GM21528 (cell line): ENCODE data around the gene GORASP2.
A peak's percentile ranks its signal among the peaks of the same experiment; 100 is the strongest.

Experiments used
- ATAC-seq: cut with Tn5 transposase; IDR thresholded peaks from one replicate; pipeline ENCODE4 v1.9.1; 2021; ENCODE audit warnings: mild to moderate bottlenecking, moderate library complexity; ENCODE audit not compliant: unreplicated experiment, low FRiP score

GORASP2 gene

DNA sequence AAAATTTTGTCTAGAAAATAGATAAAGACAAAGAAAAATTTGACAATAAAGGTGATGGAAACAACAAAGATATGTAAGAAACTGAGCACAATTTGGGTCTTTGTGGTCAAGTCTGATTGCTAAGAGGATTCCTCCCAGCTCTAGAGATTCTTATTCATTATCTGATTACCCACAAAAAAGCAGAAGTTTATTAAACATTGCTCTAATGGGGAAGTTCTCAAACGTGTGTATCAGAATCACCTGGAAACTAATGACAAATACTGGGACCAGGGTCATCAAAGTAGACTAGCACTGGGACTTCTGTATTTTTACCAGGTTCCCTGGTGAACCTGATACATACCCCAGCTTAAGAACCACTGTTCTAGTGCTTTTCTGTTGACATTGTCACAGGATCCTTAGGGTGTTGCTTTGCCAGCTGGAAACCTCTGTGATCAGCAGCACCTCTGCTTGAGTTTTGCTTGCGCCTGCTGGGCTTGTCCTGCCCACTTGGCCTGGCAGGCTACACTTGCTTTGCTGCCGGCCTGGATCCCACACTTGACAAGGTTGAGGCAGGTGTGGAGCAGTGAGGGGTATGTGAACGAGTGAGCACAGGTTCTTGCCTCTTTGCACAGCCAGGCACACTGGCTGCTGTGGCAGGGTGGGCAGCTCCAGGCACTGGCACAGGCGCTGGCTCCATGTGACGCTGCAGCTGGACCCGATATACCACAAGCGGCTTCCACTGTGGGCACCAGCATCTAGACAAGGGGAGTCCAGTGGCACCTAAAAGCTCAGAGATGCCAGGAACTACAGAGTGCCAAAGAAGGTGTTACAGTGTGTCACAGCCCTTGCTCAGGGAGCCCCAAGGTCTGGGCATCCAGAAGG, 6.2 kb upstream of the GORASP2 start:
- ATAC-seq = no peak

DNA sequence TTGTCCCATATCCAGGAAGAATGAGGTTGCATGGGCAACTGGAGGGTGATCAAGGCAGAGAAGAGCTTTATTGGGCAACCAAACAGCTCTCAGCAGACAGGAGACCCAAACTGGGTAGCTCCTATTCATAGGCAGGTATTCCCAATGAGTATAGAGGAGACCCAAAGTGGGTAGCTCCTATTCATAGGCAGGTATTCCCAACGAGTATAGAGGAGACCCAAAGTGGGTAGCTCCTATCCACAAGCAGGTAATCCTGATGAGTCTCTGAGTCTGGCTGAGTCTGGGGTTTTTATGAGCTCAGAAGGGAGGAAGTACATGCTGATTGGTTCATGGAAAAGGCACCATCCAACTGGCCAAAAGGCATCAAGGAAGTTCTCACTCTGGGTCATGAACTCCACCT, 5.3 kb upstream of the GORASP2 start:
- ATAC-seq = no peak

DNA sequence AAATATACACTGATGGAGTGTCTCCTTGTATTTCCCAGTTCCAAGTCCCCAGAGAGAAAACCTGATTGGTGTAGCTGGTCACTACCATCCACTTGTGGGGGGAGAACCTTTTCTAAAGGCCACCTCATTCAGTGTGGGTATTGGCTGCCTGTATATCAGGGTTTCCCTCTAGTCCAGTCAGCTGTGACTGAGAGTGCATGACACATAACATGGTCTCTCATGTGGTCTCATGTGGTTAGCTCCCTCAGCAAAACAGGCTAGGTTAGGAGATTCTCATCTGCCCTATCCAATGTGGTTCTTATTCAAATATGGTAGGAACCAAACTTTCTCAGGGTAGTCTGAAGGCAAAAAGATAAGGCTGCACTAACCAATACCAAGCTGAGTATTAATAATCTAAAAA, 4.1 kb upstream of the GORASP2 start:
- no peak for ATAC-seq

DNA sequence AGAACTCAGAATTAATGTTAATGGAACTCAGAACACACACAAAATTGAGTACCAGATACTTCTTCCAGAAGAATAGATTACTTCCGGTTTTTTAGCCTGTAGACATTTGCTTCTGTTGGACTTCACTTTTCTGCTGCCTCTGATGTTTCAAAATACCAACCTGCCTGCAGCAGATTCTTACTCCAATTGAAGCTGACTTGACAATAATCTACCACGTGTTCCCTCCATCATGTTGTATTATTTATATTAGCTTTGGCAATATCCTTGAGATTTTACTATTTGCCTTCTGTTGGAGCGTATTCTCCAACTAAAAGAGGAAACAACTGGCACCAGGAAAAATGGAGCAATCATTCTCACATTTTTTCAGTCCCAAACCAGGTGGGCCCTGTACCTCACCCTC, 3.1 kb upstream of the GORASP2 start:
- no peak for ATAC-seq

DNA sequence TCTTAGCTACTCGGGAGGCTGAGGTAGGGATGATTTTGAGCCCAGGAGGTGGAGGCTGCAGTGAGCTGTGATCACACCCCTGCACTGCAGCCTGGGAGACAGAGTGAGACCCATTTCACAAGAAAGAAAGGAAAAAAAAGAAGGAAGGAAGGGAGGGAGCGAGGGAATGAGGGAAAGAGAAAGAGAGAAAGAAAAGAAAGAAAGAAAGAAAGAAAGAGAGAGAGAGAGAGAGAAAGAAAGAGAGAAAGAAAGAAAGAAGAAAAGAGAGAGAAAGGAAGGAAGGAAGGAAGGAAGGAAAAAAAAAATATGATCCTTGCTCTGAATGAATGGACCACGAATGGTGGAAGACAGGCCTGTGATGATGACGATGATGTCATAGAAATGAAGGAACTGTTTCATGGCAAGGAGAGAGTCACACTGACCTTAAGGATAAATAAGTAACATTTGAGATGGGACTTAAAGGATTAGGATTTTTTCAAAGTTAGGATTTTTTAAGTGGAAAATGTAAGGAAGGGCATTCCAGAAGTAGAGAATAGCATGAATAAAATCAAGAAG, 2.2 kb upstream of the GORASP2 start:
- no peak for ATAC-seq

DNA sequence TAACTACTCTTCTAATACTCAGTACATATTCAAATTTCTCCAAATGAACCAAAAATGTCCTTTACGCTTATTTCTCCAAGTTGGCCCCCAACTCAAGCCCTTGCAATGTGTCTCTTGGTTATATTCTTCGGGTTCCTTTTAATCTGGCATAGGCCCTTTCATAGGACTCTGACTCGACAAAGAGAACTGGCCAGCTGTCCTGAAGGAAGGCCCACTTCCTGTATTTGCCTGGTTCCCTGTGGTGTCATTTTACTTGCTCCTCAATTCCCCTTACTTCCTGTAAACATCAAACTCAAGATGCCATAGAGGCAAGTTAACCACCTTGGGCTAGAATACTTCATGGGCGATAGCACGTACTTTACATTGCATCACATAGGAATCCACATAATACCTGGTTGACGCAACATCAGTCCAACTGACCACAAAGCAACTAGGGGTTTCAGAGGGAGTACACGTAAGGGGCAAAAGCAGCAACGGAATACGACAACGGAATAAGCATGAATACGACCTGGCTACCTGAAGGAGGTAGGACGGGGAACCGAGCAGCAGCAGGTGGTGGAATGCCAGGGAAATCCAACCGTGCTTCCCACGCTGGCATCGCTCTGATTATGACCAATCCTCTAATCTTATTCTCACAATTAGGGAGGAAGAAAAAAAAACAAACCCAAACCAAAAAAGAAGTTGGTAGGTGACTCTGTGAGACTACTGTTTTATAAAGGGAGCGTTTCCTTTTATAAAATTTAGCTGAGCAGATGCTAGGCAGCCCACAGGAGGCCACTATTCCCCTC, 823 bp upstream of the GORASP2 start:
- no peak for ATAC-seq

DNA sequence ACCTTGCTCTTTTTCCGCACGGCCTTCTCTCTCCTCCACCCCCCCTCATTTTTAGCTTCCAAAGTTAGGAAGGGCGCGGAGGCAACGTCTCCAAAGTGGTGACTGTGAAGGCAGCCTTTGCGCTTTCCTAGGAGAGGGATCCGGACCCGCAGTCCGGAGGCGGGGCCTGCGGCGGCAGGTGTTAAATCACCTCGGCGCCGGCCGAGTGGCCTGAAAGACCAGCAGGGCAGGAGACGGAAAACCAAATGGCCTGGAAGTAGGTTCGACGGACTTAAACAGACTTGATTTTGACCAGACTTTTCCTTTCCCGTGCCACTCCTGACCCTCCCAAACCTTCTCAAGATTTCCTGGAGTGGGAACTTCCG, 615 bp downstream of the GORASP2 start:
- peak; percentile 21 for ATAC-seq

DNA sequence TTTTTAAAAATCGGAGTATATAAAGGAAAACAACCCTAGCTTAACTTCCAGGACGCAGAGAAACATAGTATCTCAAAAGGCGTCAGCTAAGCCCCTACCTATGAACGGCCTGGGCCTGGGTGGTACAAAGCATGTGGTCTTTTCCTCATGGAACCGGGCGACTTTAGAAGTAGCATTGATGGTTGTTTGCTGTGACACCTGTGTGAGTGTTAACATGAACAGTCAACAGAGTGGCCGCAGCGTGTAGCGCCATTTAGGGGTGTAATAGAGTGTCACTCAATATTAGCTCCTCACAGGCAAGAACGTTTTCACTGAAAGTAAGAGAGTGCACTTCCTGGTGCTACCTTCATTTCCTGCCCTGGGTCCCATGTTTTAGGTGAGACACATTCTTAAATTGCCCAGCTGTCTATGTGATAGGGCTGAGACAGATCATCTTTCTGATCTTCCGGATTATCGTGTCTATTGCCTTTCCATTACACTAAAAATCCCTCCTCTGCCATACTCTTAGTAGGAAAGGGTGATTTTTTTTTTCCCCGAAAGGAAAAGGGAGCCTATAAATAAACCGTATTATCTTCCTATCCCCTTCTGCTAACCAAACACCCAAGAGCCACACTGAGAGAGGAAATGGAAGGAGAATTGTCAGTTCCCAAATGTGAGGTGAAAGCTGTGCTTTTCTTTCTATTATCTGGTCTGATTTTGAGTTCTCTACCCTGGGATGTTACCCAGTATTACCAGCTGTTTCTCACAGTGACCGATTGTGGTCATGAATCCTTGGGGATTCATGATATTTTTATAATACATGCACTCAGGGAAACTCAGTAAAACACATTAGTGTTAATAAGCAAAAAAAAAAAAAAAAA, 1.3 kb downstream of the GORASP2 start:
- no peak for ATAC-seq

DNA sequence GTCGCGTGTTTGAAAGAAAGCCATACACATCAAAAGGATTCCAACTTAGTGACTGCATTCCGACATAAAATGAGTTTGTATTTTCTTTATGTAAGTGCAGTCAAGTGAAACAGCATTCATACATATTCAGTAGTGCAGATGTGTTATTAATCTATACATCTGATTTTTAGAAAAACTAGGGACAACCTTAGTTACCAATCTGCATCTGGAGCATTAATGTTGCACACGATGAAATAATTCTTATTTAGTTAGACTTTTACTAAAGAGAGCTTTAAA, 1.9 kb downstream of the GORASP2 start:
- ATAC-seq = no peak

DNA sequence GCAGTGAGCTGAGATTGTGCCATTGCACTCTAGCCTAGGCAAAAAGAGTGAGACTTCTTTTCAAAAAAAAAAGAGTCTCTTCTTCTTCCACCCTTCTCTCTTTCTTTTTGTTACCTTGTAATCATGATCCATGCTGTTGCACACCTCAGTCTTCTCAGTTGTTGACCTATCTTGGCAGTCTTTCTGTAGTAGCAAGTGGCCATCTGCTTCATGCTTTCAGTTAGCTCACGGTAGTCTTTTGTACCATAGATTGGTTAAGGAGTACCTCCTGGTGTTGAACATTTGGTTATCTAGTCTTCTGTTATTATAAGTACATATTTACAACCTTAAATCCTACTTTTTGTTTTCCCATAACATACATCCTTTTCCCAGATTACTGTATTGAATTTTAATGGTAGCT, 3.1 kb downstream of the GORASP2 start:
- ATAC-seq = no peak

DNA sequence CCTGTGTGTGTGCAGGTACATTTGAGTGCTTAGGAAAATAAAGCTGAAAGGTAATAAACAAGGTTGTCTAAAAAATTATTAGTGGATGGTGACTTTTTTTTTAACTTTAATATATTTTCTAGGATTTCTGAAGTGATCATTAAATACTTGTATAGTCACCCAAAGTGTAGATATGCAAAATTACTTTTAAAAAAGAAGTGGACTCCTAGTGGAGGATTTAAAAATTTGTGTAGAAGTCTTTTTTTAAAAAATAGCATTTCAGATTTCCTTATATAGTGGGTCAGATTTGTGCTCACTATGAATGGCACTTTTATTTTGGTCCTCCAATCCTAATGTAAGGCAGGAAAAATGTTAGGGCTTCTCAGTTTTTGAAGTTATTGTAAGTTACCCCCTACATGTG, 3.9 kb downstream of the GORASP2 start:
- no peak for ATAC-seq

DNA sequence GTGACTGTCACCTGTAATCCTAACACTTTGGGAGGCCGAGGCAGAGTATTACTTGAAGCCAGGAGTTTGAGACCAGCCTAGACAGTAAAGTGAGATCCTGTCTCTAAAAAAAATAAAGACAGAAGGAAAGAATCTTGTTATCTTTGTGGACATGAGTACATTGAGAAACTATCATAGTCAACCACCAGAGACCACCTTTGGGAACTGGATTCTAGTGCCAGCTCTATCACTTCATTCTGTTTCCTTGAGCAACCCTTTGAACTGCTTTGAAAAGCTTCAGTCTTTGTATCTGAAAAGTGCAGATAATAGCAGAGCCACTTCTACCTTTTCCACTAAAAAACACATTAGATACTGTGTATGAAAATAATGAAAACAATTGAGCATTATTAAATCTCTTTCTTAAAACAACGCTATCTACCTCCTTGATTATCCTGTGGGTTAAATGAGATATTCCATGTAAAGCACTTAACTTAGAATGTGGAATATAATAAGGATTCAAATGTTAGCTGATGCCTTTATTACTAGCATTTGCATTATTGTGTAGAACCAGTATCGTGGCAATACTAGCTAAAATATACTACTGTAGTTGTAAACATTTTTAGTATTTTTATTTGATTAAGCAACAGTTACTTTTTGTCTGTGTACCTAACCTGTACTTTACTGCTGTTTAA, 8.8 kb downstream of the GORASP2 start:
- ATAC-seq = no peak

DNA sequence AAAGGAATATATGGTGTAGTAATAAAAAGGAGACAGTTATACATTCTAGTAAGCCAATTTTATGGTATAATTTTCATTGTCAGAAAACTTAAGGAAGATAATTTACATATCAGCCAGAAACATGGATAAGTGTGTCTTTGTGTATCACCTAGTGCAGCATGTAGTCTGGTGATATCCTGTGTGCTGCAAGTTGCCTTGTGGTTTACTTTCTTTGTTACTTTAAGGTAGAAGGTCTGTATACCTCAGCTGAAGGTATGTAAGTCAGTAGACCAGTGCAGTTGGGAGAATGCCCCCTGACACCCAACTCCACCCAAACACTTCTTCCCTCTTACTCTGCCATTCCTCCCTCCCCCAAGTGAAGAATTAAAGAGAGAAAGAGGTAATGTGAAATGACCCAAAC, 11.0 kb downstream of the GORASP2 start:
- ATAC-seq = no peak

DNA sequence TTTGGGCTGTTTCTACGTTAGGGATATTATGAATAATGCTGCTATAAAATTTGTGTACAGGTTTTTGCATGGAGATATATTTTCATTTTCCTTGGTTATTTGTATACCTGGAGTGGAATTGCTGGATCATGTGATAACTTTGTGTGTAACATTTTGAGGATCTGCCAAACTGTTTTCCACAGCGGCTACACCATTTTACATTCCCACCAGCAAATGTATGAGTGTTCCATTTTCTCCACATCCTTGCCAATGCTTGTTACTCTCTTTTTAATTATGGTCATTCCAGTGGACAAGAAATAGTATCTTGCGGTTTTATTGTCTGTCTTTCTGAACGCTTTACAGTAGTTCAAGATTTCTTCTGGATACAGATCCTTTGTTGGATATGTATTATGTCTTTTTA, 13.6 kb downstream of the GORASP2 start:
- no peak for ATAC-seq

DNA sequence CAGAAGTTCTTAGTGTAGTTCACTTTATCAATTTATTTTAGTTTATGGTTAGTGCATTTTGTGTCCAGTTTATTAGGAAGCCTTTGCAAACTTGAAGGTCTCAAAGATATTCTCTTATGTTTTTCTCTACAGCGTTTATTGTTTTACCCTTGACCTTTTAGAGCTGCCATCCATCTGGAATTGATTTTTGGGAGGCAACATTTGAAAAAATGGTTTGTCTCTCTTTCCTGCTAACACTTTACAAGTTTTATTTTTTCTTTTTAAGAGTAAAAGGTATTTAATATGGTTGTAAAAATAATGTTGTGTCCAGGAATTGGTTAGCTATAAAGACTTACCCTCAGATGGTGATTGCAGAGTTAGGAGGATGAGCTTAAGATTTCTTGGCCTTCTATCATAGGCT, 14.0 kb downstream of the GORASP2 start:
- ATAC-seq = no peak

DNA sequence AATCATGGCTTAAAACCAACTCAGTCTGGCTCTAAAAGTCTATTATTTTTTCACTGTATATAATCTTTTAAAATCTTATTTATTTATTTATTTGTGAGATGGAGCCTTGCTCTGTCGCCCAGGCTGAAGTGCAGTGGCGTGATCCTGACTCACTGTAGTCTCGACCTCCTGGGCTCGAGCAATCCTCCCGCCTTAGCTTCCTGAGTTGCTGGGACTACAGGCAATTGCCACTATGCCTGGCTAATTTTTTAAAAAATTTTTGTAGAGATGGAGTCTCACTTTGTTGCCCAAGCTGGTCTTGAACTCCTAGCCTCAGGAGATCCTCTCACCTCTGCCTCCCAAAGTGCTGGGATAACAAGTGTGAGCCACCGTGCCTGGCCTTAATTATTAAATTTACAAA, 14.5 kb downstream of the GORASP2 start:
- no peak for ATAC-seq

DNA sequence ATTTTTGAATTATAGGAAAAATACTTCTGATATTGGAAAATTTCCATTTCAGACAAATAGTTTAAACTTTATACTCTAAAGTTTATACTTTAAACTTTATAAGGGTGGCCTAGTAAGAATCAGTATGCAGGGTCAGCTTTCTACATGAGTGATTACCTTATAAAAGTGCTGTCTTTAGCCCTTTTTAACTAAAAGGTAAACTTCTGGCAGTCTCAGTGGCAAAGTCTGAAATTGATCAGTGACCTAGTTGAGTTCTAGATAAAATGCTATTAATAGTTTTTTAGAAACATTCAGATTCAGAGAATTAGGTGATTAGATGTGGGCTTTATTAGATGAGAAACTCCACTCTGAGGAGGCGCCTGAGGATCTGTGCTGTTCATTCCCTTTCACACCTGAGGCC, 15.5 kb downstream of the GORASP2 start:
- no peak for ATAC-seq

DNA sequence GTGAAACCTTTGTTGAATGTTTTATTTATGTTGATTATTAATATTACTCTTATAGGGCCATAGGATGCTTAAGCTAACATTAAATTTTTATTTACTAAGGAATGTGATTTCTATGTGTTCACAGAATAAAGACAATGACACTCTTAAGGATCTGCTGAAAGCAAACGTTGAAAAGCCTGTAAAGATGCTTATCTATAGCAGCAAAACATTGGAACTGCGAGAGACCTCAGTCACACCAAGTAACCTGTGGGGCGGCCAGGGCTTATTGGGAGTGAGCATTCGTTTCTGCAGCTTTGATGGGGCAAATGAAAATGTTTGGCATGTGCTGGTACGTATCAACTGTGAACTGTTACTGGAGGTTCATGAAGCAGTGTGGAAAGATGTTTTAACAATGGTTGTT, 20.4 kb downstream of the GORASP2 start:
- ATAC-seq = no peak

DNA sequence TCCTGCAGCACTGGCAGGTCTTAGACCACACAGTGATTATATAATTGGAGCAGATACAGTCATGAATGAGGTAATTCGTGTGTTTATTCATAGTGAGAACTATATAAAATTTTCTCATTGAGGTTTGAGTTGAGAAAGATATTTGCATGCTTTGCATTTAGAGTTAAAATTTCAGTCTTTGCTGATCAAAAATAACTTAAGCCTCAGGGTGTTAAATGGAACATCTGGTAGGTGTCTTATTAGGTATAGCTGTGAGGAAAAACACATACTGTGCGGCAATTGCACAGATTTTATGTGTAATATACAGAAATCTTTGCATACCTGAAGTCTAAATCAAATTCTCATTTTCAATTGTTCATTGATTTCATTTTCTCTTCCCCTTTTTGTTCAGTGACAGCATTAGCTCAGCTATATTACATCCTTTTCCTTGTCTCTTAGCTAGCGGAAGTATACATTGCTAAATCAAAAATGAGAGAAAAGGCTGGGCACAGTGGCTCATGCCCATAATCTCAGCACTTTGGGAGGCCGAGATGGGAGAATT, 21.2 kb downstream of the GORASP2 start:
- peak; percentile 85 for ATAC-seq

DNA sequence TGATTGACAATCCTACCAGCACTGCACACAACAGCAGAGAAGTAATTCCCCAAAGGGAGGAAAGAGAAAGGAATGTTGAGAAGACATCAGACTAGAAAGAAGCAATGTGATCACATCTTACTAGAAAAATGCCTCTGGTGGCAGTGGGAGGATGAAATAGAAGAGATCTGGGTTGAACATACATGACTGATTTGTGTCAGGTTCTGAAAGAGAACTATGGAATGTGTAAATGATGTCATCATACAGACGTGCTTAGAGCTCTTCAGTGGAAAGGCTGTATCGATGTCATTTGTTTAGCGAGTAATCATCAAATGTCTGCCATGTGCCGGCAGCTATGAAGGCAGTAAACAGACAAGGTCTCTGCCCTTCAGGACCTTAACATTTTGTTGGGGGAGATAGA, 24.9 kb downstream of the GORASP2 start:
- ATAC-seq = no peak
